Measurements from ENCODE around the gene SHCBP1.

Gene SHCBP1

DNA sequence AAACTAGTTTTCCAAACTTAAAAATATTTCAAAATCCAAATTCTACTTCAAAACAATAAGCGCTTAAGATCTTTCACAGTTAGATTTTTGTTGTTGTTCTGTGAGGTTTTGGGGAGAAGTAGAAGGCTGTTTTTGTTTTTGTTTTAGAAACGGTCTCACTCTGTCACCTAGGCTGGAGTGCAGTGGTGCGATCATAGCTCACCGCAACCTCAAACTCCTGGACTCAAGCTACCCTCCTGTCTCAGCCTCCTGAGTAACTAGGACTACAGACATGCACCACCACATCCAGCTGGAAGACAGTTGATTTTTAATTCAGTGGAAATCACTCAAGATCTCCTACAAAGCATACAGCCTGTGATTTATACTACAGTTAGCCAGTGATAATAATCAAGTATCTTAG is 2.7 kb downstream of the SHCBP1 start:
- no peak for DNase-seq (ENCODE audit: low spot score)

GRCh38 chr16:46614006-46614405 is 7.2 kb downstream of the SHCBP1 start:
- DNase-seq (ENCODE audit: low spot score): no peak

DNA sequence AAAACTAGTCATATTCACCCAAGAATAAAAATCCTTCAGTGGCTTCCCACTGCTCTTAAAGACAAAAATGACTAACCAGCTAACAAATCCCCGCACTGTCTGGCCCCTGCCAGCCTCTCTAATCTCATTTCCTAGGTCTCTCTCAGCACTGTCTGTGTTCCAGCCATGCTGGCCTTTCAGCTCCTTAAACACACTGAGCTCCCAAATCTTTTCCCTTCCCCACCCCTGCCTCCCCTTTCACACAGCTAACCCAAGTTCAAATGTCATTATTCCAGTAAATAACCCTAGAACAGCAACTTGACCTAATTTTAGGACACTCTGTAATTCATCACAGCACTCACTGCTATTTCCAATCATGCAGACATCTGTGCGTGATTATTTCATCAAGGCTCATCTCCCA is 7.8 kb downstream of the SHCBP1 start:
- DNase-seq (ENCODE audit: low spot score): no peak

GRCh38 chr16:46612121-46612520 is 9.1 kb downstream of the SHCBP1 start:
- DNase-seq (ENCODE audit: low spot score): no peak

- DNase-seq (ENCODE audit: low spot score): peak; percentile 13
Measured at GRCh38 chr16:46607529-46607928, 13.7 kb downstream of the SHCBP1 start.

- no peak for DNase-seq (ENCODE audit: low spot score)
Measured at GRCh38 chr16:46606231-46606630, 14.9 kb downstream of the SHCBP1 start.

- no peak for DNase-seq (ENCODE audit: low spot score)
Measured at GRCh38 chr16:46591257-46591656, 29.9 kb downstream of the SHCBP1 start.

DNA sequence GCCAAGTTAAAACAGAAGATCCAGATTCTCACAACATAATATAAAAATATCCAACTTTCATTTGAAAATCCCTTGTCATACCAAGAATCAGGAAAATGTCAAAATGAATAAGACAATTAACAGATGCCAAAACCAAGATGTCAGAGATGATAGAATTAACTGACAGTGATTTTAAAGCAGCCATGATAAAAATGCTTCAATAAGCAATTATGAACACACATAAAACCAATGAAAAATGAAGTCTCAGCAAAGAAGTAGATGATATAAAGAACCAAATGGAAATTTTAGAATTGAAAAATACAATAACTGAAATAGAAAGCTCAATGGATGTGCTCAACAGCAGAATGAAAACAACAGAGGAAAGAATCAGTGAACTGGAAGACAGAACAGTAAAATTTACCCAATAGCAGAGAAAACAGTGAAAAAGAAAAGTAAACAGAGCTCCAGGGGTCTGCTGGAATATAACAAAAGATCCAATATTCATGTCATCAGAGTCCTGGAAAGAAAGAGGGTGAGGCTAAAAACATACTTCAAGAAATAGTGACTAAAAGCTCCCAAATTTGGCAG is 35.1 kb downstream of the SHCBP1 start:
- no peak for DNase-seq (ENCODE audit: low spot score)

- DNase-seq (ENCODE audit: low spot score): no peak
Measured at GRCh38 chr16:46583036-46583435, 38.1 kb downstream of the SHCBP1 start.

DNA sequence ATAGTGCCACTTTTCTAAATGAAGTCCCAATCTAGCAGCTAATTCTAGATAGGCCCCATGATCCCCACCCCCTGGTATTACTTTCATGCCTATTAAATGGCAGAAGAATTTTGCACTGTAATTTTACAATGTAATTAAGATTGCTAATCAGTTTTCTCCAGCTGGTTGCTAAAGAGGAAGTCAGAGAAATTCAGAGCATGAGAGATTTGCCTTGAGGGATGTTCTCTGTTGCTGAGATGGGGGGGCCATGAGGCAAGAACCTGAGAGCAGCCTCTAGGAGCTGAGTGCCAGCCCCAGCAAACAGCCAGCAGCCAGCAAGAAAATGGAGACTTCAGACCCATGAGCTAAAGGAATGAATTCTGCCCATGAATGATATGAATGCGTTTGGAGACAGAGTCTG is 38.9 kb downstream of the SHCBP1 start:
- DNase-seq (ENCODE audit: low spot score): no peak

GRCh38 chr16:46577988-46578579 is 43.1 kb downstream of the SHCBP1 start:
- no peak for DNase-seq (ENCODE audit: low spot score)

DNA sequence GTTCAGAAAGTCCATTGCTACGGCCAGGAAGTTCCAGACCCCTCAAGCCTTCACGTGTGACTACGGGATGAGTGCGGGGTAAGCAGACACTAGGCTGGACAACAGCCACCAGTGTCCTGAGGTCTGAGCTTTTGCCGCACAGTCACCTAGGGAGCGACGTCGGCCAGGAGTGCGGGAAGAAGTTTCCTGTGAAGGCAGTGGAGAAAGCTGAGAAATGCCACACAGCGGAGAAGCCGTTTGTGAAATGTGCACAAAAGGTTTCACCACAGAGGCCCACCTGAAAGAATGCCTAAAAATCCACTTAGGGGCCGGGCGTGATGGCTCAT is 47.4 kb downstream of the SHCBP1 start:
- DNase-seq (ENCODE audit: low spot score): no peak

DNA sequence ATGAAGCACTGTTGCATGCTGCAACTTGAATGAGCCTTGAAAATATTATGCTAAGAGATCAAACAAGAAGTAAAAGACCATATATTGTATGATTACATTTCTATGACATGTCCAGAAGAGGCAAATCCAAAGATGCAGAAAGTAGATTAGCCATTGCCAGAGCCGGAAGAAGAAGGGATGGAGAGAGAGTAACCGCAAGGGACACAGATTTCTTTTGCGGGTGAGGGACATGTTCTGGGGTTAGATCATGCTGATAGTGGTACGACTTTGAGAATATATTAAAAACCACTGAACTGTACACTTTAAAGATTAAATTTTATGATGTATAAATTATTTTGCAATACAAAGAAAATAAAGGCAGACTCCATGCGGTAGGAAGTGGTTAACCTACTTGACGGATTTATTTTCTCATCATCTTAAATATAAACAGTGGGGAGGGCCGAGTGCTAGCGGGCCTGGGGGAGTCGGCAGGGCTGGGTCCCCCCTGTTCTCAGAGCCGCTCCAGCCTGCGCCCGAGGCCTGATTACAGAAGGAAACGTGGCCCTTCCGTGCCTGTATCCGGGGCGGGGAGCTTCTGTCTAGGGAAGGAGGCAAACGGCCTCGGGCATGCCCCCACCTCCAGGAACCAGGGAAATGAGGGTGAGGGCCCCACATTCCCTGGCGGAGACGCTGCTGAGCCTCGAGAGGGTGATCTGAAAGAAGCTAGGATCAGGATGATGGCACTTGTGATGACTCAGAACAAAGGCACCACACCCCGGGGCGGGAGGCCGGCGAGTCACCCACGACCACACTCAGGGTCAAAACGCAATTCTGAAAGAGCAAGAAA is 48.0 kb downstream of the SHCBP1 start:
- peak; percentile 11 for DNase-seq (ENCODE audit: low spot score)

- DNase-seq (ENCODE audit: low spot score): no peak
Measured at GRCh38 chr16:46569231-46569735, 51.9 kb downstream of the SHCBP1 start.

- DNase-seq (ENCODE audit: low spot score): no peak
Measured at GRCh38 chr16:46568472-46569230, 52.5 kb downstream of the SHCBP1 start.

DNA sequence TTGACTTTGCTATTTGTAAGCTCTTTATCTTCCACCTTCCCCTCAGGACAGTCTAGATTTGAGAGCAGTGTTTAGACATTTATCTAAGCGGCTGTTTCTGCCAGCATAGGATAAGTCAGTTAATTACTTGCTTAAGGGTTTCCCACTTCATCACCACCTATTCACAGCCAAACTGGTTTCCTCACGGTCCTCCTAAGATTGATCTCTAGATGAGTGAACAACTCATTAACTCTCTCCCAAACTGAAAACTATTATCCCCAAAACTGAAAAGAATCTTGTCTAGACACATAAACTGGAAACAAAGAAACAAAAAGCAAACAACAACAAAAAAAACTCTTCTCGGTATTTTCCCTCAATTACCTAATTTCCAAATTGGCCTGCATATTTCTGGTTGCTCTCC is 58.2 kb downstream of the SHCBP1 start:
- DNase-seq (ENCODE audit: low spot score): no peak

DNA sequence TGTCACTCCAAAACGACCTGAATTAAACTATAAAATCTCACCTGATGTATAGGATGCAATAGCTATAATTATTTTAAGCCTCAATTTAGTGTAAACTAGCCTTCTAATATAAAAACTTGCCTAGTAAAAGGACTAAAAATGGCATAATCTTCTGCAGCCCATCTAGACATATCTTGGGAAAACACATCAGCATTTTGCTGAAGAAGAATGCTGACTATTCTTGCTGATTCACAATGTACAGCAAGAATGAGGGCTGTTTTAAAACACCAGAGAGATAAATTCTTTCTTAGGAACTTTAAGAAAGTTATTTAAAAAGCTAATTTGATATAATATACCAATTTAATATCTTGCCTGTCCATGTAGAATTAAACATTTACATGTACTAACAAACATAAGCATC is 63.2 kb downstream of the SHCBP1 start:
- DNase-seq (ENCODE audit: low spot score): no peak

GRCh38 chr16:46555951-46556350 is 65.2 kb downstream of the SHCBP1 start:
- no peak for DNase-seq (ENCODE audit: low spot score)

- DNase-seq (ENCODE audit: low spot score): peak; percentile 2
Measured at GRCh38 chr16:46554435-46554834, 66.7 kb downstream of the SHCBP1 start.

DNA sequence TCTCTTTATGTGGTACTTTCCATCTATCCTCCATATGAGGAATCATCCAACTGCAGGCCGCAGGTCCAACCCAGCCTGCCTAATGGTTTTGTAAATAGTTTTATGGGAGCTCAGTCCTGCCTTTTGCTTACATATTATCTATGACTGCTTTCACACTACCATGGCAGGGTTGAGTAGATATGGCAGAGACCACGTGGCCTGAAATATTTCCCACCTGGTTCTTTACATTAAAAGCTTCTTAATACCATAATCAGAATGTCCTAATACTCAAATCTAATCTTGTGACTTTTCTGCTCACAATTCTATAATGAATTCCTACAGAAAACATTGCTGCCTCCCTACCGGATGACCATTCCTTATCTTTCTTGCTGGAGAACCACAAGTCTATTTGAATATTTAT is 71.7 kb downstream of the SHCBP1 start:
- no peak for DNase-seq (ENCODE audit: low spot score)

Measured in COLO829 (cell line).